Measurements from ENCODE around the gene CAMKK1.
A peak's percentile ranks its signal among the peaks of the same experiment; 100 is the strongest.

Gene CAMKK1

DNA sequence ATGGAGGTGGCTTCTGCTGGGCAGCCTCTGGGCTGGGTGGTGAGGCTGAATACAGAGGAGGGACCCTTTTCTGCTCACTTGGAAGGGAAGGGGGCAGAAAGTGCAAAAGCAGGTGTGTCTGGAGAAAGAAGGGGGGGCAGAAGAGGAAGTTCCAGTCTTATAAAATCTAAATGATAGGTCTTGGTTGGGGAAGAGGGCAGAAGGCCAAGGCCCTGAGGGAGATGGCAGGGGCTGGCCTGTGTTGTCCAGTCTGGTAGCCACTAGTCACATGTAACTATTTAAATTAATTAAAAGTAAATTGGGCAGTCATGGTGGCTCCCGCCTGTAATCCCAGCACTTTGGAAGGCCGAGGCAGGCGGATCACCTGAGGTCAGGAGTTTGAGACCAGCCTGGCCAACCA lies 2.5 kb upstream of the CAMKK1 start:
- no peak for DNase-seq

- DNase-seq = no peak
Observed at GRCh38 chr17:3894911-3895343, 2.1 kb upstream of the CAMKK1 start.

DNA sequence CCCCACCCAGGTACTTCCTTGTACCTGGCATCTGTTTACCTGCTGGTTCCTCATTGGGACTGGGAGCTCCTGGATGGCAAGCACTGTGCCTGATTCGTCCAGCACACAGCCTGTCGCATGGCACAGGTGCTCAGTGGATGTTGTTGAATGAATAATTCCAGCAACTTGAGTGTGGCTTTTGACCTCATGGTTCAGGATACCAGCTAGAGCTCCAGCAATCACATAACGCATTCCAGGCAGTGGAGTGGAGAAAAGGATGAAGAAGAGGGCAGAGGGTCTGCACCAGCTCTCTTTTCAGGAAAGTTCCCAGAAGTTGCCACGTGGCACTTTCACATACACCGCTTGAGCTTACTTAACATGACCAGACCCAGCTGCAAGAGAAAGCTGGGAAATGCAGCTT lies 1.3 kb upstream of the CAMKK1 start:
- DNase-seq = no peak

DNA sequence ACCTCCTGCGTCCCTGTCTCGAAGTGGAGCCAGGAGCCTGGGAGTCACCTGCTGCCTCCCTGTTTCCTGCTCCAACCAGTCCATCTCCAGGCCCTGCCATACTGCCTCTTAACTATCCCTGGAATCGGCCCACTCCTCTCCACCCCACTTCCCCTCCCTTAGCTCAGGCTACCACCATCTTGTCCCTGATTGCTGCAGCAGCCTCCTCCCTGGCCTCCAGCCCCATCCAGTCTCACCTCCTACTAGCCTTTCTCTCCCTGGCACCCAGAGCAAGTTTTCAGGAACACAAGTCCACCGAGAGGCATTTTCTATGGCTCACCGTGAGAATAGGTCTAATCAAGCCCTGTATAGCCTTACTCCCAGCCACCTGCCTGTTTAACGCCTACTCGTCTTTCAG lies 865 bp upstream of the CAMKK1 start:
- DNase-seq = no peak

- DNase-seq = peak in 1 of 2 experiments; percentile 15
Observed at GRCh38 chr17:3892095-3892998, 506 bp downstream of the CAMKK1 start.

DNA sequence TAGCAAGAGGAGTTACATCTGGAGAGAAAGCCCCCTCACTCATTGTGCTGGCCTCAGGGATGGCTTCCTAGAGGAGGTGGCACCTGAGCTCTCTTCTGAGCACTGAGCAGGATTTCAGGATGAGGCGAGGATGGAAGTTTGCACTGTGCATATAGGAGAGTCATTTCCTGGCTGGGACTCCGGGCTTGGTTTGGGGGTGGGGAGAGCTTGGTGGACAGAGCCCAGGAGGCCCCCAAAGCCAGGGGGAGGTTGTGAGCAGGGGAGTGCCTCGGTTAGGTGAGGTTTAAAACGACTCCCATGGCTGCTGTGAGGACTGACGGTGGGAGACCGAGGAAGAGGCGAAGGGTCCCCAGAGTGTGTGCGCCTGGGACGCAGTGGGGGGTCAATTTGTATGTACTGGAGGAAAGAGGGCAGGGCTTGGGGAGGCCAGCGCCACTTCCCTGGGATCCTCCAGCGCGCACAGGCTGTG lies 1.2 kb downstream of the CAMKK1 start:
- no peak for DNase-seq

DNA sequence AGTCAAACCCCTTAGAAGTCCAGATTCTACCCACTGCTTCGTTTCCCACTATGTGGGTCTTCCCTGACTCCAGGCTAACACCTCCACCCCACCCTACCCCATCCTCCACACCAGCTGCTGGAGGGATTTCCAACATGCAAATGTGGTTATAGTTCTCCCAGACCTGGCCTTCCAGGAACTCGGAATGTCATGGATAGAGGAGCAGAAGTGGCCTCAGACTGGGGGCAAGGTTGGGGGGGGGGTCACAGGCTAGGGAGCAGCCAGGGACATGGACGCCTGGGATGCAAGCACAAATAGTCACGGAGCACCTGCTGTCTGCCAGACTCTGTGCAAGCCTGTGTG lies 2.0 kb downstream of the CAMKK1 start:
- DNase-seq = no peak

DNA sequence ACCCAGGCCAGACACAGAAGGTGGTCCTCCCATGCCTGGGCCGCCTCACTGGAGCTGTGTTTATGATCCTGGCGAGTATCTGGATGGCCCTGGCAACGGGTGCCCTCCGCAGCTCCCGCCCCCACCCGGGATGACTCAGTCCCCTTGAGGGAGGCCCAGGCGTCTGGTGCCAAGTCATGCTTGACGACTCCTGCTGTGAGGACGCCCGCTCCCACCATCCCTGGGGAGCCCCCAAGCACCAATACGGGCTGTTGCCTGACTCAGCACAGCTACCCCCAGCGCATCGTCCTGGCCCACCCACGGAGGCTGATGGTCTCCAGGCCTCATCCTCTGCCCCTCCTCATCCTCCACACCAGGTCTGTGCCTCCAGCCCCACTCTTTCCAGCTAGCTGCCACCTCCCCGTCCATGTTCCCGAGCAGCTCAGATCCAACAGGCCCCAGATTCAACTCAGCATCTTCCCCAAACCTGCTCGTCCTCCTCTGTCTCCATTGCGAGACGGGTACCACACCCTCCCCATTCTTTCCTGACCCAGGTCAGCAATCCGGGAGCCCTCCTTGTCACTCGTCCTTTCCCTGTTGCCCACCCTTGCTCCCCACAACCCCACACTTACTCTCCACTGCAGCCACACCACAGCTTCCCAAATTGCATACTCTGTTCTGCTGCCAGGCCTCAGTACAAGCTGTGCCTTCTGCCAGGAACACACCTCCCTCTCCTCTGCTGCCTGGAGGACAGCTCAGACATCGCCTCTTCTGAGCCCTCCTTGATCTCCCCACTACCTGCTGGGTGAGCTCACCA lies 2.6 kb downstream of the CAMKK1 start:
- DNase-seq = no peak

GRCh38 chr17:3889325-3890012 lies 3.4 kb downstream of the CAMKK1 start:
- DNase-seq = no peak

DNA sequence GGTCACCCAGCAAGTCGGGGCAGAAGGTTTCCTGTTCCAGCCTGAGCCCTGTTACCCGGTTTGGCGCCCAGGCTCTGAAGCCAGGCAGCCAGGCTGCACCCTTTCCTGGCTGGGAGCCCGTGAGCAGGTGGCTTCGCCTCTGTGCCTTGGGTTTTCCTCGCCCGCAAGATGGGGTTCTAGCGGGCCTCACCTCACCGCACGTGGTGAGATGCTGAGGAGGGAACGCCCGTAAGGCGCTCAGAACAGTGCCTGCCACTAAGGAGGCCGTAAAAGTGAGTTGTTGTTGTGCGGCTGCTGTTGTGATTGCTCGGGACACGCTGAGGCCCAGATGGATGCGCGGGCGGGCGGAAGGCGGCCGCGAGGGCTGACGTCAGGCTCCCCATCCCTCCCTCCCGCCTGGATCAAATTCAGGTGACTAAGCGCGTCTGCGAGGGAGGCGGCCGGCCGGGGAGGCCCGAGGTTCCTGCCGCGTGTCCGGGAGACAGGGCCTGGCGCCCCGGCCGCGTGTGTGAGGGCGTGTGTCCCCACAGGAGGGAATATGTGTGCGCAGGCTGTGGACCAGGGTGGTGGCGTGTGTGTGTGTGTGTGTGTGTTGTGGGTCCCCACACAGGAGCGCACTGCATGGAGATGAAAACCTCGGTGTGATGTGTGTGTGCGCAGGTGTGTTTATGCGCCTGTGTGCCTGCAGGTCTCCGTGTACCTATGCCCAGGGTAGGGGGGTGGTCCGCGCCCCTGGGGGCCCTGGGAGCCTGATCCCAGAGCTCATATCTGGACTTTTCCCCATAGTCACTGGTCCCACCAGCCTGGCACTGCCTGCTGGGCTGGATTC lies 4.3 kb downstream of the CAMKK1 start:
- no peak for DNase-seq

GRCh38 chr17:3887804-3888203 lies 5.0 kb downstream of the CAMKK1 start:
- no peak for DNase-seq

- DNase-seq = no peak
Observed at GRCh38 chr17:3887394-3887793, 5.5 kb downstream of the CAMKK1 start.

GRCh38 chr17:3886776-3887175 lies 6.1 kb downstream of the CAMKK1 start:
- DNase-seq = no peak

- no peak for DNase-seq
Observed at GRCh38 chr17:3885970-3886369, 6.9 kb downstream of the CAMKK1 start.

DNA sequence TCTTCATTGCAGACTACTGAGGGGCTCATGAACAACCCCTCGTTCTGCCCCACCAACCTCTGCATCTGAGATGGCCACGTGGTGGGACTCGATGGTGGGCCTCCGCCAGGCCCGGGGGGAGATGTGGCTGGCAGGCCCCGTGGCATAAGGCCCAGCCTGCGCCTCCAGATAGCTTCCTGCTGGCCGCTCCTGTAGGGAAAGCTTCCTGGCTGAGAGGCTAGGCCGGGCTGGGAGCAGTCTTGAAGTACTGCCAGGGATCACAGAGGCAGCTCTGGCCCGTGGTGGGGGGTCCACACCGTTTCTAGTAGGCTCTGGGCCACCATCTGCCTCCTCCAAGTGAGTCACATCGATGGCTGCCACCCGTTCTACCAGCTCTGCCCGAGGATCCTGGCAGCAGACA lies 7.6 kb downstream of the CAMKK1 start:
- DNase-seq = no peak

- DNase-seq = no peak
Observed at GRCh38 chr17:3884188-3884587, 8.7 kb downstream of the CAMKK1 start.

- no peak for DNase-seq
Observed at GRCh38 chr17:3882276-3882675, 10.6 kb downstream of the CAMKK1 start.

DNA sequence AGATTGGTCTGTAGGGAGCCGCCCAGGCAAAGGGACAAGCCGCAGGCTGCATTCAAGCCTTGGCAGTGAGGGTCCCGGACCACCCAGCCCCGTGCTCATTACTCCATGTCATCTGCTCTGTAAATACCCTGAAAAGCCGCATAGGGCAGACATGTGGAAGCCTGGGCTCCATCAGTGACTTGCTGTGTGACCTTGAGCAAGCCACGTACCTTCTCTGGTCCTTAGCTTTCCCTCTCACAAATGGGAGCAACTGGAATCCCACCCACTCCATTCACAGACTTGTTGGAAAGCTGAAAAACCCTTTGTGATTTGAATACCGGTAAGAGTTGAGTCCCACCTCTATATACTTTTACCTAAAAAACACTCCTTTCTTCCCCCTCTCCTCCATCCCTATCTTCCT lies 11.9 kb downstream of the CAMKK1 start:
- no peak for DNase-seq

GRCh38 chr17:3879591-3880417 lies 13.0 kb downstream of the CAMKK1 start:
- DNase-seq = no peak

- DNase-seq = no peak
Observed at GRCh38 chr17:3879186-3879585, 13.7 kb downstream of the CAMKK1 start.

DNA sequence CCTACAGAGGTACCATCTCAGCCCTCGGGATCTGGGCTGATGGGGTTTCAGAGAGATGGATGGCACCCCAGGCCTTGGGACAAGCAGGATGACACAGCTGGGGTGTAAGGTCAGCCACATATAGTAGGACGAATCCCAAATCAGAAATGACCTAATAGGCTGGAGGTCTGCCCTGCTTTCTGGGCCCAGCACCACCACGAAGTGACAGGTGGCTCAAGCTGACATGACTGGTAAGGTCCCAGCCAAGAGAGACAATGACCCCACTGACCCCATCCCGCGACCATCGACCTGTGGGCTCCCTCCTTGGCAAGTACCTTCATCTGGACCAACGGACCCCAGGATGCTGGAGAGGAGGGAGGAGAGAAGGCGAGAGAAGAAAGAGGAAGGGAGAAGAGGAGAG lies 15.6 kb downstream of the CAMKK1 start:
- no peak for DNase-seq

DNA sequence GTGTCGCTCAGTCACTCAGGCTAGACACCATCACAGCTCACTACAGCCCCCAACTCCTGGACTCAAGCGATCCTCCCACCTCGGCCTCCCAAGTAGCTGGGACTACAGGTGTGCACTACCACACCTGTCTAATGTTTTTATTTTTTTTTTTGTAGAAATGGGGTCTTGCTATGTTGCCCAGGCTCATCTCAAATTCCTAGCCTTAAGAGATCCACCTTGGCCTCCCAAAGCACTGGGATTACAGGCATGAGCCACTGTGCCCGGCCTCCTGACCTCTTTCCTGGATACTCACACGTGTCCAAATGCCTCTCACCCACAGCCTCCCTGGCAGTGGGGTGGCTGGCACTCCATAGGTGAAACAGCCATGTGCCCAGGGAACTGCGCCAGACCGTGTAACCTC lies 17.5 kb downstream of the CAMKK1 start:
- no peak for DNase-seq

Measured in NCI-H2081 (cell line).